Measurements from ENCODE around the gene TMEM63B. TPM values are rescaled to one million over a fixed set of nuclear protein-coding genes. Genes with fewer than 3 reads are reported as not detected.

The TMEM63B gene
- total and polyA plus RNA-seq, 2 of the 8 experiments (the other 6 are each of a cell fraction or from before 2014, with no cell fraction given): 61.1 to 96.8 TPM

GRCh38 chr6:44176762-44177509 is 49.6 kb downstream of the TMEM63B start:
- no peak for FAIRE-seq
- POLR2A ChIA-PET (ENCODE audit: partially characterized antibody): interaction anchor here (0.6 to 4.8 kb wide), 6 partner anchors 11 to 77 kb away, joined by 3 to 28 read pairs (median 5); partner anchors contain the start of gene HSP90AB1

More at GRCh38 chr6:44176762-44177509, 49.6 kb downstream of the TMEM63B start:
- Histone ChIP-seq H3K79me1 (ENCODE audit: low read depth, low read length) (no peaks in the 10 kb centered on the region), H2BK20ac (ENCODE audit: low read length) (no peak overlapping the region; the same call in 1 of the 2 replicates), H3K56ac (replicated peaks; ENCODE audit: insufficient read length, low read depth, low read length) (no peak overlapping the region), H3K27ac (ENCODE audit: low read depth, low read length) (no peak overlapping the region), H3K9ac (replicated peaks in 1 of 4; ENCODE audit: extremely low read depth in 1 of 4, low read depth in 3 of 4, low read length in 3 of 4) (no peak overlapping the region), H4K5ac (ENCODE audit: insufficient read length, low read depth, low read length) (no peak overlapping the region), H3K18ac (ENCODE audit: extremely low read depth, low read length) (peak overlapping the region; percentile 22; the same call in 1 of the 2 replicates), H3K4ac (replicated peaks; ENCODE audit: insufficient read length, low read depth, low read length) (no peak overlapping the region), H3K14ac (ENCODE audit: insufficient read length) (no peak overlapping the region), H2AK5ac (ENCODE audit: low read depth, low read length) (no peak overlapping the region), H3K4me1 (replicated peaks in 1 of 4; ENCODE audit: control insufficient read depth in 3 of 4, insufficient read depth in 4 of 4, low read length in 3 of 4) (peaks cover 0 to 12% (median 3%) of the 10 kb centered on the region in 4 experiments; a peak in 6 of 7 replicates), H4K20me1 (replicated peaks in 1 of 2; ENCODE audit: control insufficient read depth in 1 of 2, insufficient read depth in 2 of 2, low read length in 2 of 2) (no peaks in the 10 kb centered on the region), H3K36me3 (ENCODE audit: control insufficient read depth in 2 of 4, insufficient read depth in 4 of 4, low read length in 3 of 4) (no peaks in the 10 kb centered on the region), H4K8ac (ENCODE audit: extremely low read depth, insufficient read depth, low read length) (no peak overlapping the region; the same call in 1 of the 2 replicates), H2AFZ (ENCODE audit: low read length) (no peak overlapping the region), H4K91ac (replicated peaks; ENCODE audit: insufficient read length, low read length) (peak overlapping the region; percentile 80), H2BK120ac (replicated peaks; ENCODE audit: low read depth, low read length) (peak overlapping the region; percentile 33), H3K4me2 (ENCODE audit: insufficient read depth in 1 of 2, low read depth in 2 of 2, low read length in 2 of 2) (no peak overlapping the region), H2BK12ac (ENCODE audit: low read depth, low read length) (peak overlapping the region; percentile 70; the same call in 1 of the 2 replicates), H3K79me2 (ENCODE audit: control insufficient read depth in 1 of 2, insufficient read depth in 2 of 2, low read length in 2 of 2) (no peaks in the 10 kb centered on the region), H3K9me3 (ENCODE audit: insufficient read depth in 2 of 2, low read depth in 1 of 2, low read length in 1 of 2) (no peaks in the 10 kb centered on the region), H3K23me2 (ENCODE audit: low read depth, low read length) (peaks cover 8% of the 10 kb centered on the region; the same call in 1 of the 2 replicates), H3K23ac (ENCODE audit: insufficient read length) (no peak overlapping the region), H3K27me3 (replicated peaks in 1 of 4; ENCODE audit: control insufficient read depth in 3 of 4, extremely low read depth in 1 of 4, insufficient read depth in 3 of 4, low read length in 3 of 4) (no peaks in the 10 kb centered on the region), H2BK15ac (ENCODE audit: low read length) (peak overlapping the region; percentile 8; the same call in 1 of the 2 replicates), H3K4me3 (ENCODE audit: extremely low read depth in 1 of 4, insufficient read depth in 2 of 4, low read depth in 3 of 4, low read length in 4 of 4) (no peak overlapping the region), H2BK5ac (ENCODE audit: low read depth, low read length) (0 out of 2 replicates have a peak overlapping the region, but pooled peaks have one; percentile 54)
- CTCF ChIA-PET (ENCODE audit: partially characterized antibody): interaction anchor here (0.7 to 10.8 kb wide), 8 partner anchors 11 to 177 kb away, joined by 3 to 287 read pairs (median 4); partner anchors contain the start of gene SLC29A1
- TF ChIP-seq HDAC6 (IDR thresholded peaks at IDR 0.05; ENCODE audit: low read depth, low read length) (no peak), TAF1 (IDR thresholded peaks at IDR 0.05; ENCODE audit: low read depth, low read length) (no peak)
- no peak for DNase-seq (ENCODE audit: low read depth in 1 of 2, low spot score in 2 of 2)
- 94% methylated on average over 16 of the region's 24 CpGs; no CpG with 5 or more reads in 1 of the 2 experiments for WGBS, 2 experiments (ENCODE audit: extremely low coverage in 1 of 2, insufficient coverage in 1 of 2, insufficient read length in 1 of 2, insufficient replicate concordance in 2 of 2, low coverage in 1 of 2, low lambda C conversion rate in 2 of 2, missing lambda C conversion rate in 1 of 2)

Measured in H1 (cell line).